Skeletal muscle tissue (tissue), 4 donors: ENCODE measurements around the gene HSF2BP. TPM values are rescaled to one million over a fixed set of nuclear protein-coding genes. Genes with fewer than 3 reads are reported as not detected.

Experiments
- H3K27ac ChIP-seq: one replicate; pipeline ENCODE4 v1.7.0; 2013; ENCODE audit warnings: mild to moderate bottlenecking, low read depth, low read length, inconsistent platforms
- H3K27me3 ChIP-seq, 3 donors: one replicate each; pipeline ENCODE4 v1.7.0; 2013; ENCODE audit warnings: low read length in 3 of 3; ENCODE audit not compliant: control insufficient read depth in 3 of 3, insufficient read depth in 3 of 3
- H3K36me3 ChIP-seq, 3 donors: one replicate each; pipeline ENCODE4 v1.7.0; 2013; ENCODE audit warnings: low read length in 3 of 3; ENCODE audit not compliant: control insufficient read depth in 3 of 3, insufficient read depth in 3 of 3
- H3K4me1 ChIP-seq, 3 donors: one replicate each; pipeline ENCODE4 v1.7.0; 2013; ENCODE audit warnings: low read length in 3 of 3, mild to moderate bottlenecking in 3 of 3; ENCODE audit not compliant: control insufficient read depth in 3 of 3, insufficient read depth in 3 of 3
- H3K4me3 ChIP-seq, 3 donors: one replicate each; pipeline ENCODE4 v1.7.0; 2013; ENCODE audit warnings: low read length in 3 of 3
- H3K9ac ChIP-seq, 3 donors: one replicate each; pipeline ENCODE4 v1.7.0; 2013; ENCODE audit warnings: low read length in 3 of 3, mild to moderate bottlenecking in 3 of 3, moderate library complexity in 2 of 3, low read depth in 1 of 3
- H3K9me3 ChIP-seq, 3 donors: one replicate each; pipeline ENCODE4 v1.7.0; 2013; ENCODE audit warnings: low read length in 3 of 3; ENCODE audit not compliant: control insufficient read depth in 3 of 3
- total RNA-seq: library from RNA; depleted of rRNA; stranded (reverse); fragments of >200 nt; gene quantifications from one replicate; pipeline ENCODE4 v1.2.3, GENCODE V29; 2014
- donor health status: Osteomylitis.

The HSF2BP gene
- total RNA-seq, 1 donor from 2014 or later: 1.6 TPM

DNA sequence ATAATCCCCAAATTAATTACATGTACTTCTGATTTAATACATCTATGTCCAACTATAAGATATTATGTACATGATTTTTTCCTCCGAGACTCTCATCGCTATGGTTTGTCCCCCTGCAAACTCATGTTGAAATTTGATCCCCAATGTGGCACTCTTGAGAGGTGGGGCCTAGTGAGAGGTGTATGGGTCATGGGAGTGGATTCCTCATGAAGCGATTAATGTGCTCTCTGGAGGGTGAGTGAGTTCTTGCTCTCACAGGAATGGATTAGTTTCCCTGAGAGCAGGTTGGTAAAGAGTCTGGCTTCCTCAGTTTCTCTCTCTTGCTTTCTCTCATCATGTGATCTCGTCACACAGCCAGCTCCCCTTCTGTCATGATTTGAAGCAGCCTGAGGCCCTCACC lies 16.1 kb downstream of the HSF2BP start:
- no peaks in the 10 kb centered on the region for H3K36me3 ChIP-seq
- H3K9ac ChIP-seq: no peak overlapping the region
- no peak overlapping the region for H3K4me3 ChIP-seq
- no peak overlapping the region for H3K27ac ChIP-seq
- peaks cover 0 to 5% (median 4%) of the 10 kb centered on the region in 3 donors for H3K4me1 ChIP-seq
- H3K9me3 ChIP-seq: no peaks in the 10 kb centered on the region
- no peaks in the 10 kb centered on the region for H3K27me3 ChIP-seq

DNA sequence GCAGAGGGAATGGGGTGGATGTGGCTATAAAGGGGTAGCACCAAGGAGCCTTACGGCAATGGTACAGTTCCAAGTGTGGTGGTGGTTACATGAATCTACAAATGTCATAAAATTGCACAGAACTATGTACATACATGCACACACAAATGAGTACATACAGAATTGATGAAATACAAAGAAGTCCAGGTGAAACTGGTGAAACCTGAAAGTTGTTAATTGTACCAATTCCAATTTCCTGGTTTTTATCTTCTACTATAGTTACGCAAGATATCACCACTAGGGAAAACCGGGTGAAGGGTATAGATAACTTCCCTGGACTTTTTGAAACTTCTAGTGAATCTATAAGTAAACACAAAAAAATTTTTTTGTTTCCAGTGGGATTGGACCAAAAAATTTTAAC lies 18.9 kb downstream of the HSF2BP start:
- H3K4me3 ChIP-seq: no peak overlapping the region
- H3K4me1 ChIP-seq: no peaks in the 10 kb centered on the region
- no peak overlapping the region for H3K27ac ChIP-seq
- H3K27me3 ChIP-seq: no peaks in the 10 kb centered on the region
- H3K36me3 ChIP-seq: no peaks in the 10 kb centered on the region
- H3K9ac ChIP-seq: no peak overlapping the region
- H3K9me3 ChIP-seq: no peaks in the 10 kb centered on the region

DNA sequence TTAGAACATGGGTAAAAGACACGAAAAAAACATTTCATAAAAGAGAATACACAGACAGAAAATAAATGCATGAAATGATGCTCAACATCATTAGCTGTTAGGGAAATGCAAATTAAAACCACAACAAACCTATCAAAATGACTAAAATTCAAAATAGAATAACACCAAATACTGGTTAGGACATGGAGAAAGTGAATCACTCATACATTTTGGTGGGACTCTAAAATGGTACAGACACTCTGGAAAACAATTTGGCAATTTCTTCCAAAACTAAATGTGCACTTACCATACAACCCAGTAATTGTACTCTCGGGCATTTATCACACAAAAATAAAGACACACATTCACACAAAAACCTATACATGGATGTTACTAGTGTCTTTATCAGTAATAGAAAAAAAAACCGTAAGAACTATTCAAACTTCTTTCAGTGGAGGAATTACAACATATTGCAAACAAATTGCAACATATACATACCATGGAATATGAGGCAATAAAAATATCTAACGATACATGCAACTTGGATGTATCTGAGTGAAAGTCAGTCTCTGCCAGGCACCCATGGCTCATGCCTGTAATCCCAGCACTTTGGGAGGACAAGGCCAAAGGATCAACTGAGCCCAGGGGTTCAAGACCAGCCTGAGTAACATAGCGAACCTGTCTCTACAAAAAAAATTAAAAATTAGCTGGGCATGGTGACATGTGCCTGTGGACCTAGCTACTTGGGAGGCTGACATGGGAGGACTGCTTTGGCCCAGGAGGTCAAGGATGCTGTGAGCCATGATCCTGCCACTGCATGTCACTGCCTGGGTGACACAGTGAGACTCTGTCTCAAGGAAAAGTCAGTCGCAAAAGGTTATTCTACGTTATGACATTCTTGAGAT lies 19.6 kb downstream of the HSF2BP start:
- H3K9me3 ChIP-seq: no peaks in the 10 kb centered on the region
- no peak overlapping the region for H3K9ac ChIP-seq
- H3K36me3 ChIP-seq: no peaks in the 10 kb centered on the region
- H3K27me3 ChIP-seq: no peaks in the 10 kb centered on the region
- no peaks in the 10 kb centered on the region for H3K4me1 ChIP-seq
- no peak overlapping the region for H3K27ac ChIP-seq
- H3K4me3 ChIP-seq: no peak overlapping the region

DNA sequence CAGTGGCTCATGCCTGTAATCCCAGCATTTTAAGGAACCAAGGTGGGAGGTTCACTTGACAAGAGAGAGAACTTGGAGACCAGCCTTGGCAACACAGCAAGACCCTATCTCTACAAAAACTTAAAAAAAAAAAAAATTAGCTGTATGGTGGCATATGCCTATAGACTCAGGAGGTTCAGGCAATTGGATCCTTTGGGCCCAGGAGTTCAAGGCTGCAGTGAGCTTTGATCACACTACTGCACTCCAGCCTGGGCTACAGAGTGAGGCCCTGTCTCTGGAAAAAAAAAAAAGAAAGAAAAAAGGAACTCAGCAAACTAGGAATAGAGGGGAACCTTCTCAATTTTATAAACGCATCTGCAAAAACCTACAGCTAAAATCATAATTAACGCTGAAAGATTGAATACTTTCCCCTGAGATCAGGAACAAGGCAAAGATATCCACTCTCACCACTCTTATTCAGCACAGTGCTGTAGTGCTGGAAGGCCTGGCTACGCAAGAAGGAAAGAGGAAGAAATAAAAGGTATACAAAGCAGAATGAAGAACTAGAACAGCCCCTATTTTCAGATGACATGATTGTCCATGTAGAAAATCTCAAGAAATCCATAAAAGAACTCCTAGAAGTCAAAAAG lies 21.6 kb downstream of the HSF2BP start:
- Histone ChIP-seq H3K9ac (no peak overlapping the region), H3K4me1 (no peaks in the 10 kb centered on the region), H3K27me3 (no peaks in the 10 kb centered on the region), H3K4me3 (no peak overlapping the region), H3K36me3 (no peaks in the 10 kb centered on the region), H3K27ac (no peak overlapping the region), H3K9me3 (no peaks in the 10 kb centered on the region)

DNA sequence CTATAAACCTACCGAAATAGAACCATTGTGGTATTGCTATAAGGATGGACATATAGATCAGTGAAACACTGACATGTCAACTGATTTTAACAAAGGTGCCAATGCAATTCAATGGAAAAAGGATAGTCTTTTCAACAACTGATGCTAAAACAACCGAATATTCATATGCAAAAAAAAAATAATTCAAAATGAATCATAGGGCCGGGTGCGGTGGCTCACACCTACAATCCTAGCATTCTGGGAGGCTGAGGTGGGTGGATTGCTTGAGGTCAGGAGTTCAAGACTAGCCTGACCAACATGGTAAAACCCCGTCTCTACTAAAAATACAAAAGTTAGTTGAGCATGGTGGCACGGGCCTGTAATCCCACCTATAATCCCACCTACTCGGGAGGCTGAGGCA lies 23.9 kb downstream of the HSF2BP start:
- no peak overlapping the region for H3K4me3 ChIP-seq
- H3K27ac ChIP-seq: no peak overlapping the region
- no peaks in the 10 kb centered on the region for H3K27me3 ChIP-seq
- H3K9me3 ChIP-seq: no peaks in the 10 kb centered on the region
- no peaks in the 10 kb centered on the region for H3K4me1 ChIP-seq
- no peaks in the 10 kb centered on the region for H3K36me3 ChIP-seq
- H3K9ac ChIP-seq: no peak overlapping the region

DNA sequence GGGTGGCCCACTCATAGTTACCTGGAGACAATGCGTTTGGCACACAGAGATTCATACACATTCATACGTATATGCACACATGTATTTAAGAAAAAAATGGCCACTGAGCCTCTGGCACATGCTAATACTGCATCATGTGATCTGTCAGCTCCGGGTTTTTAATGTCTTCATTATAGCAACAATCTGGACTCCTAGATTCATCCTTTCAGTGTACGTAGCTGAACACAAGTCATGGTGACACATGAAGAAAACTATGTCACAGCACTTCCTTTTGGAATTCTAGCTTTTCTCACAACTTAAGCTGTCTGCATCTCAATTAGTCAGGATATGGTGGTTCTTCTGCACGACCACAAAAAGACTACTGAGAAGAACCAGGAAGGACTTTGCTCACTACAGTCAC lies 24.7 kb downstream of the HSF2BP start:
- no peak overlapping the region for H3K9ac ChIP-seq
- H3K36me3 ChIP-seq: no peaks in the 10 kb centered on the region
- no peaks in the 10 kb centered on the region for H3K9me3 ChIP-seq
- no peak overlapping the region for H3K27ac ChIP-seq
- H3K27me3 ChIP-seq: no peaks in the 10 kb centered on the region
- H3K4me1 ChIP-seq: no peaks in the 10 kb centered on the region
- no peak overlapping the region for H3K4me3 ChIP-seq

DNA sequence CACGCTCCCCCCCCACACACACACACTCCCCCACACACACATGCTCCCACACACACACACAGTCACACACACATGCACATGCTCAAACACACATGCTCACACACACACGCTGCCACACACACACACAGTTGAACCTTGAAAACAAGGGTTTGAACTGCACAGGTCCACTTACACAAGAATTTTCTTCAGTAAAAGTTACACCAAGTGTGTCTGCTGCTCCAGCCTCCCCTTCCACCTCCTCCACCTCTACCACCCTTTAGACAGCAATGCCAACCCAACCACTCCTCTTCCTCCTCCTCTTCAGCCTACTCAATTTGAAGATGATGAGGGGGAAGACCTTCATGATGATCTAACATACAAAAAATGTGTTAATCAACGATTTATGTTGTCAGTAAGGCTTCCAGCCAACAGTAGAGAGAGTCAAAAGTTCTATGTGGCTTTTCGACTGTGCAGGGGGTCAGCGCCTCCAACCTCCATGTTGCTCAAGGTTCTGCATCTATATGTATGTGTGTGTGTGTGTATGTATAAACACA lies 26.8 kb downstream of the HSF2BP start:
- H3K36me3 ChIP-seq: no peaks in the 10 kb centered on the region
- H3K4me3 ChIP-seq: no peak overlapping the region

DNA sequence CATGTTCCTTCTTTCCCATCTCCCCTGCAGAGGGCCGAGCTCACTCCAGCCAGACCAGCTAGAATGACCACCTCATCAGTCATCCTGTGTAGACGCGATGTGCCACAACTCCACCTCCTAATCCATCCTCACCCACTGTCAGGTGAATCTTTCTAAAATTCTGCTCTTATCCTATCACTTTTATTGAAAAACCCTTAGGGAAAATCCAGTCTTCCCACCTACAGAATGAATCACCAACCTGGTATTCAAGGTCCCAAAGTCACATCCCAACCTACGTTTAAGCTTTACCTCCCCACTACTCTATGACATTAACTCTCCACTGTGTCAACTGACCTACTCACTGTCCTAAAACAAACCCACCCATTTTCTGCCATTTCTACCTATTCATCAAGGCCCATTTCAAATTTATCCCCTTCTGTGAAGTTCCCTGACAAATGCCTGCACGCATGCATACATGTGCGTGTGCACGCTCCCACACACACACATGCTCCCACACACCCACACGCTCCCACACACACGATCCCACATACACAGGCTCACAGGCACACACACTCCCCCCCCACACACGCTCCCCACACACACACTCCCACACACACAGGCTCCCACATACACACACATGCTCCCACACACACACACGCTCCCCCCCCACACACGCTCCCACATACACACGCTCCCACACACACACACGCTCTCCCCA lies 27.7 kb downstream of the HSF2BP start:
- H3K27me3 ChIP-seq: no peaks in the 10 kb centered on the region
- no peaks in the 10 kb centered on the region for H3K4me1 ChIP-seq
- no peak overlapping the region for H3K9ac ChIP-seq
- H3K9me3 ChIP-seq: no peaks in the 10 kb centered on the region
- no peak overlapping the region for H3K27ac ChIP-seq
- no peaks in the 10 kb centered on the region for H3K36me3 ChIP-seq
- no peak overlapping the region for H3K4me3 ChIP-seq

More for the DNA sequence above, 26.8 kb downstream of the HSF2BP start:
- H3K27ac ChIP-seq: no peak overlapping the region
- H3K4me1 ChIP-seq: no peaks in the 10 kb centered on the region
- H3K9ac ChIP-seq: no peak overlapping the region
- H3K9me3 ChIP-seq: no peaks in the 10 kb centered on the region
- H3K27me3 ChIP-seq: no peaks in the 10 kb centered on the region

DNA sequence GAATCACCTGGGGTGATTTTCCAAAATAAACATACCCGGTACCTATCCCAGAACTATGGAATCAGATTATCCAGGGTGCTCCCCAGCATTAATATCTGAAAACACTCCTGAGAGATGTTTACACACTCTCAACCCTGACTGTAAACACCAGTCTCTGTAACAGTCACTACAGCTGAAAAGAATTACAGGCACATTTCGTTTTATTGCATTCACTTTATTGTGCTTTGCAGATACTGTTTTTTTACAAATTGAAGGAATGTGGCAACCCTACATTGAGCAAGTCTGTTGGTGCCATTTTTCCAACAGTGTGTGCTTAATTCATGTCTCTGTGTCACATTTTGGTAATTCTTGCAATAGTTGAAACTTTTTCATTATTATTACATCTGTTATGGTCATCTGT lies 31.8 kb downstream of the HSF2BP start:
- no peak overlapping the region for H3K27ac ChIP-seq

DNA sequence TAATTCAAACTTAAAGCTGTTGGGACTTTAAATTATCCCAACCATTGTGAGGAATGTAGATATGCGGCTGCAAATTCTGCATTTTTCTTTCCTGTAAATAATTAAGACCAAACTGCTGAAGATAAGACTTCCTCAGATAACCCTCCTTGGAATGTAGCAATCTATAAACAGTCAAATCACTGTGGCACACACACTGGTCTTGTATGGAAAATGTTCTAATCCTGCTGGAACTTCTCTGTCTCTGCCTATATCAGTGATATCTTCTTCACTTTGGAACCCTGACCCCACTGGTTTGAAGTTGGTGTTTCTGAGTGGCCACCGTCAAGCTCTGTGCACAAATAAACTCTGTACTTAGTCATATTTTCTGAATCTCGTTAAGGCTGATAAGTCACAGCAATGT lies 32.9 kb downstream of the HSF2BP start:
- no peaks in the 10 kb centered on the region for H3K36me3 ChIP-seq
- H3K4me1 ChIP-seq: no peaks in the 10 kb centered on the region
- H3K9me3 ChIP-seq: no peaks in the 10 kb centered on the region
- no peaks in the 10 kb centered on the region for H3K27me3 ChIP-seq
- H3K27ac ChIP-seq: no peak overlapping the region
- H3K9ac ChIP-seq: no peak overlapping the region
- H3K4me3 ChIP-seq: no peak overlapping the region

More for the DNA sequence above, 31.8 kb downstream of the HSF2BP start:
- Histone ChIP-seq H3K4me3 (no peak overlapping the region), H3K9me3 (no peaks in the 10 kb centered on the region), H3K9ac (no peak overlapping the region), H3K27me3 (no peaks in the 10 kb centered on the region), H3K36me3 (no peaks in the 10 kb centered on the region), H3K4me1 (no peaks in the 10 kb centered on the region)
